ENCODE measurements around the gene INAFM1. TPM values are rescaled to one million over a fixed set of nuclear protein-coding genes. Genes with fewer than 3 reads are reported as not detected.
"Not testable (repeated sequence)": the region's sequence is repeated elsewhere in the genome, so short reads cannot be mapped to it uniquely, and the experiment has no call there.

INAFM1 gene
- total RNA-seq, 5 donors from 2014 or later (not counting 1 experiment from before 2014, with no cell fraction given), result 11.3 to 19.2 (median 15.6) TPM

GRCh38 chr19:47296036-47296435, 21.4 kb downstream of the INAFM1 start:
- Mint-ChIP-seq H3K4me3 (no peak overlapping the region), H3K36me3 (no peaks in the 10 kb centered on the region), H3K9me3 (no peaks in the 10 kb centered on the region), H3K4me1 (peaks cover 4 to 13% (median 9%) of the 10 kb centered on the region in 3 donors), H3K27ac (no peak overlapping the region), H3K27me3 (no peaks in the 10 kb centered on the region)
- Histone ChIP-seq H3K27ac (ENCODE audit: low read length) (no peak overlapping the region), H3K36me3 (ENCODE audit: control insufficient read depth in 2 of 2, extremely low read depth in 1 of 2, insufficient read depth in 1 of 2, low read length in 1 of 2) (no peaks in the 10 kb centered on the region), H3K4me1 (ENCODE audit: control insufficient read depth in 1 of 2, extremely low read depth in 1 of 2, insufficient read depth in 2 of 2, low read length in 2 of 2) (peaks cover 0 to 9% of the 10 kb centered on the region in 2 experiments), H3K27me3 (replicated peaks in 1 of 2; ENCODE audit: control insufficient read depth in 2 of 2, extremely low read depth in 1 of 2, insufficient read depth in 2 of 2, low read length in 1 of 2) (no peaks in the 10 kb centered on the region), H3K4me3 (ENCODE audit: control insufficient read depth in 1 of 2, extremely low read depth in 1 of 2, low read length in 1 of 2) (no peak overlapping the region), H3K9me3 (no peaks in the 10 kb centered on the region)
- ChIA-PET CTCF (interaction anchor here in 1 of 2 donors (0.7 to 3.5 kb wide), 2 partner anchors 46 to 95 kb away, joined by 4 to 23 read pairs; no protein-coding TSS in a partner anchor), POLR2A (interaction anchor here in 1 of 2 donors (0.6 kb wide), 1 partner anchor 153 kb away, joined by 3 read pairs; no protein-coding TSS in a partner anchor)
- ATAC-seq (replicated peaks in 1 of 4) (peak; percentile 73 to 91 (median 82)), DNase-seq (peak; percentile 19 to 90 (median 63))
- 8% methylated on average over 7 of the region's 12 CpGs for WGBS (ENCODE audit: insufficient coverage)

- H3K27ac Mint-ChIP-seq; POLR2A ChIA-PET; H3K27me3 ChIP-seq (replicated peaks in 1 of 2; ENCODE audit: control insufficient read depth in 2 of 2, extremely low read depth in 1 of 2, insufficient read depth in 2 of 2, low read length in 1 of 2); H3K27ac ChIP-seq (ENCODE audit: low read length); DNase-seq; H3K4me3 Mint-ChIP-seq; H3K9me3 ChIP-seq; ATAC-seq (replicated peaks in 1 of 4); CTCF ChIA-PET; H3K36me3 Mint-ChIP-seq; H3K9me3 Mint-ChIP-seq; H3K27me3 Mint-ChIP-seq; H3K36me3 ChIP-seq (ENCODE audit: control insufficient read depth in 2 of 2, extremely low read depth in 1 of 2, insufficient read depth in 1 of 2, low read length in 1 of 2); H3K4me3 ChIP-seq (ENCODE audit: control insufficient read depth in 1 of 2, extremely low read depth in 1 of 2, low read length in 1 of 2): not testable (repeated sequence)
- peaks cover 0 to 16% of the 10 kb centered on the region in 2 experiments for H3K4me1 ChIP-seq (ENCODE audit: control insufficient read depth in 1 of 2, extremely low read depth in 1 of 2, insufficient read depth in 2 of 2, low read length in 2 of 2)
- H3K4me1 Mint-ChIP-seq, result peaks cover 12 to 20% (median 17%) of the 10 kb centered on the region in 3 donors
- 94% methylated on average over 4 of the region's 14 CpGs for WGBS (ENCODE audit: insufficient coverage)
Measured at GRCh38 chr19:47300867-47301266, 26.2 kb downstream of the INAFM1 start.

GRCh38 chr19:47302249-47302648, 27.6 kb downstream of the INAFM1 start:
- H3K9me3 Mint-ChIP-seq, result no peaks in the 10 kb centered on the region
- CTCF ChIA-PET, result interaction anchor here in 1 of 2 donors (1.1 kb wide), 1 partner anchor 126 kb away, joined by 4 read pairs; no protein-coding TSS in a partner anchor
- no peak overlapping the region for H3K27ac Mint-ChIP-seq
- DNase-seq, result no peak
- no peak overlapping the region for H3K4me3 Mint-ChIP-seq
- H3K27ac ChIP-seq (ENCODE audit: low read length), result no peak overlapping the region
- H3K36me3 ChIP-seq (ENCODE audit: control insufficient read depth in 2 of 2, extremely low read depth in 1 of 2, insufficient read depth in 1 of 2, low read length in 1 of 2), result no peaks in the 10 kb centered on the region
- H3K9me3 ChIP-seq, result no peaks in the 10 kb centered on the region
- H3K4me1 Mint-ChIP-seq, result peaks cover 6 to 15% (median 9%) of the 10 kb centered on the region in 3 donors
- peaks cover 0 to 6% of the 10 kb centered on the region in 2 experiments for H3K27me3 ChIP-seq (replicated peaks in 1 of 2; ENCODE audit: control insufficient read depth in 2 of 2, extremely low read depth in 1 of 2, insufficient read depth in 2 of 2, low read length in 1 of 2)
- WGBS (ENCODE audit: insufficient coverage), result 85% methylated on average over 4 of the region's 10 CpGs
- no peaks in the 10 kb centered on the region for H3K36me3 Mint-ChIP-seq
- peaks cover 9 to 13% of the 10 kb centered on the region in 2 donors for H3K27me3 Mint-ChIP-seq
- H3K4me1 ChIP-seq (ENCODE audit: control insufficient read depth in 1 of 2, extremely low read depth in 1 of 2, insufficient read depth in 2 of 2, low read length in 2 of 2), result peaks cover 0 to 12% of the 10 kb centered on the region in 2 experiments
- POLR2A ChIA-PET, result no interaction called here
- ATAC-seq (replicated peaks in 1 of 4), result no peak
- H3K4me3 ChIP-seq (ENCODE audit: control insufficient read depth in 1 of 2, extremely low read depth in 1 of 2, low read length in 1 of 2), result no peak overlapping the region

- Histone ChIP-seq H3K36me3 (ENCODE audit: control insufficient read depth in 2 of 2, extremely low read depth in 1 of 2, insufficient read depth in 1 of 2, low read length in 1 of 2) (no peaks in the 10 kb centered on the region), H3K9me3 (no peaks in the 10 kb centered on the region), H3K27me3 (replicated peaks in 1 of 2; ENCODE audit: control insufficient read depth in 2 of 2, extremely low read depth in 1 of 2, insufficient read depth in 2 of 2, low read length in 1 of 2) (peaks cover 0 to 12% of the 10 kb centered on the region in 2 experiments), H3K4me3 (ENCODE audit: control insufficient read depth in 1 of 2, extremely low read depth in 1 of 2, low read length in 1 of 2) (no peak overlapping the region), H3K4me1 (ENCODE audit: control insufficient read depth in 1 of 2, extremely low read depth in 1 of 2, insufficient read depth in 2 of 2, low read length in 2 of 2) (peaks cover 0 to 12% of the 10 kb centered on the region in 2 experiments), H3K27ac (ENCODE audit: low read length) (no peak overlapping the region)
- H3K36me3 Mint-ChIP-seq, result no peaks in the 10 kb centered on the region
- no peaks in the 10 kb centered on the region for H3K9me3 Mint-ChIP-seq
- DNase-seq (no peak), ATAC-seq (replicated peaks in 1 of 4) (no peak)
- no peak overlapping the region for H3K4me3 Mint-ChIP-seq
- peaks cover 9 to 13% of the 10 kb centered on the region in 2 donors for H3K27me3 Mint-ChIP-seq
- H3K27ac Mint-ChIP-seq, result no peak overlapping the region
- peaks cover 6 to 15% (median 9%) of the 10 kb centered on the region in 3 donors for H3K4me1 Mint-ChIP-seq
- CTCF ChIA-PET, result interaction anchor here (0.7 to 1.1 kb wide), 3 partner anchors 21 to 99 kb away, joined by 3 to 5 read pairs (median 4); partner anchors contain the start of gene DHX34 (in 1 of the 2)
- no CpG with 5 or more reads among the region's 6 CpGs for WGBS (ENCODE audit: insufficient coverage)
- POLR2A ChIA-PET, result no interaction called here
Measured at GRCh38 chr19:47303966-47304365, 29.3 kb downstream of the INAFM1 start.

GRCh38 chr19:47305309-47305751, 30.6 kb downstream of the INAFM1 start:
- ATAC-seq (replicated peaks in 1 of 4) (peak in 1 of 4 experiments; percentile 32), DNase-seq (peak in 29 of 35 experiments; percentile 12 to 72 (median 37))
- Mint-ChIP-seq H3K9me3 (no peaks in the 10 kb centered on the region), H3K27ac (peak overlapping the region in 1 of 2 donors; percentile 66), H3K4me1 (peaks cover 6 to 13% (median 9%) of the 10 kb centered on the region in 3 donors), H3K27me3 (peaks cover 13 to 26% of the 10 kb centered on the region in 2 donors), H3K4me3 (no peak overlapping the region), H3K36me3 (no peaks in the 10 kb centered on the region)
- no peak overlapping the region for H3K4me3 ChIP-seq (ENCODE audit: control insufficient read depth in 1 of 2, extremely low read depth in 1 of 2, low read length in 1 of 2)
- WGBS (ENCODE audit: insufficient coverage), result 3% methylated on average over 11 of the region's 14 CpGs
- H3K27me3 ChIP-seq (replicated peaks in 1 of 2; ENCODE audit: control insufficient read depth in 2 of 2, extremely low read depth in 1 of 2, insufficient read depth in 2 of 2, low read length in 1 of 2), result peaks cover 0 to 26% of the 10 kb centered on the region in 2 experiments
- CTCF ChIA-PET, result interaction anchor here (0.6 to 0.9 kb wide), 4 partner anchors 138 to 466 kb away, joined by 5 to 8 read pairs (median 6); no protein-coding TSS in a partner anchor
- peaks cover 0 to 7% of the 10 kb centered on the region in 2 experiments for H3K4me1 ChIP-seq (ENCODE audit: control insufficient read depth in 1 of 2, extremely low read depth in 1 of 2, insufficient read depth in 2 of 2, low read length in 2 of 2)
- H3K9me3 ChIP-seq, result no peaks in the 10 kb centered on the region
- POLR2A ChIA-PET, result no interaction called here
- H3K36me3 ChIP-seq (ENCODE audit: control insufficient read depth in 2 of 2, extremely low read depth in 1 of 2, insufficient read depth in 1 of 2, low read length in 1 of 2), result no peaks in the 10 kb centered on the region
- no peak overlapping the region for H3K27ac ChIP-seq (ENCODE audit: low read length)

- Histone ChIP-seq H3K9me3 (no peaks in the 10 kb centered on the region), H3K27me3 (replicated peaks in 1 of 2; ENCODE audit: control insufficient read depth in 2 of 2, extremely low read depth in 1 of 2, insufficient read depth in 2 of 2, low read length in 1 of 2) (peaks cover 0 to 35% of the 10 kb centered on the region in 2 experiments), H3K4me3 (ENCODE audit: control insufficient read depth in 1 of 2, extremely low read depth in 1 of 2, low read length in 1 of 2) (no peak overlapping the region), H3K36me3 (ENCODE audit: control insufficient read depth in 2 of 2, extremely low read depth in 1 of 2, insufficient read depth in 1 of 2, low read length in 1 of 2) (no peaks in the 10 kb centered on the region), H3K4me1 (ENCODE audit: control insufficient read depth in 1 of 2, extremely low read depth in 1 of 2, insufficient read depth in 2 of 2, low read length in 2 of 2) (peaks cover 0 to 7% of the 10 kb centered on the region in 2 experiments), H3K27ac (ENCODE audit: low read length) (no peak overlapping the region)
- Mint-ChIP-seq H3K27ac (no peak overlapping the region), H3K36me3 (no peaks in the 10 kb centered on the region), H3K9me3 (no peaks in the 10 kb centered on the region), H3K4me1 (peaks cover 6 to 11% (median 9%) of the 10 kb centered on the region in 3 donors), H3K4me3 (no peak overlapping the region), H3K27me3 (peaks cover 16 to 29% of the 10 kb centered on the region in 2 donors)
- POLR2A ChIA-PET, result no interaction called here
- CTCF ChIA-PET, result interaction anchor here (0.6 to 0.9 kb wide), 2 partner anchors 160 to 346 kb away, joined by 5 to 6 read pairs; no protein-coding TSS in a partner anchor
- DNase-seq (no peak), ATAC-seq (replicated peaks in 1 of 4) (no peak)
- WGBS (ENCODE audit: insufficient coverage), result 90% methylated on average over 2 of the region's 3 CpGs
Measured at GRCh38 chr19:47306303-47306702, 31.6 kb downstream of the INAFM1 start.

Measured in T-cell (primary cell).